Aorta (tissue), 5 donors: ENCODE measurements around the gene SLC6A1. TPM values are rescaled to one million over a fixed set of nuclear protein-coding genes. Genes with fewer than 3 reads are reported as not detected.
A peak's percentile ranks its signal among the peaks of the same experiment; 100 is the strongest.

ENCODE experiments used
- ATAC-seq: fragments of 200-7000 bp; cut with Tn5 transposase; one replicate; pipeline ENCODE4 v1.9.1; 2022; ENCODE audit warnings: moderate library complexity; ENCODE audit not compliant: low FRiP score
- DNase-seq, 2 donors: peaks; one replicate each; pipeline ENCODE4 v3.0.0-alpha.2; 2020
- H3K27ac ChIP-seq, 2 donors: one replicate each; pipeline ENCODE4 v1.5.1; 2013; ENCODE audit warnings: low read length in 2 of 2, mild to moderate bottlenecking in 2 of 2, moderate library complexity in 2 of 2, control low read depth in 1 of 2, inconsistent platforms in 1 of 2, low read depth in 1 of 2
- H3K27me3 ChIP-seq, 2 donors: one replicate each; pipeline ENCODE4 v1.6.1; 2013; ENCODE audit warnings: control low read depth in 1 of 2, low read length in 1 of 2, mild to moderate bottlenecking in 1 of 2, moderate library complexity in 1 of 2; ENCODE audit not compliant: insufficient read depth in 2 of 2, control insufficient read depth in 1 of 2
- H3K36me3 ChIP-seq, 2 donors: one replicate each; pipeline ENCODE4 v1.6.1; 2013; ENCODE audit warnings: control low read depth in 1 of 2, low read length in 1 of 2, mild to moderate bottlenecking in 1 of 2; ENCODE audit not compliant: insufficient read depth in 2 of 2, control insufficient read depth in 1 of 2
- H3K4me1 ChIP-seq, 2 donors: one replicate each; pipeline ENCODE4 v1.6.1; 2013; ENCODE audit warnings: low read length in 2 of 2, control low read depth in 1 of 2, mild to moderate bottlenecking in 1 of 2, moderate library complexity in 1 of 2; ENCODE audit not compliant: insufficient read depth in 2 of 2, control insufficient read depth in 1 of 2
- H3K4me3 ChIP-seq, 2 donors: one replicate each; pipeline ENCODE4 v1.5.1; 2013; ENCODE audit warnings: low read length in 2 of 2, control low read depth in 1 of 2, mild to moderate bottlenecking in 1 of 2
- H3K9me3 ChIP-seq: one replicate; pipeline ENCODE4 v1.6.1; 2013; ENCODE audit warnings: mild to moderate bottlenecking, low read length; ENCODE audit not compliant: control insufficient read depth
- WGBS, 2 donors: extraction: QIAGEN DNeasy Blood & Tissue Kit; methylation state at CpG; one replicate each; pipeline ENCODE4 v1.1.7; 2013; 5-methylcytosine and 5-hydroxymethylcytosine counted together
- intact Hi-C, 2 donors: fragments of 100-400 bp; cut with DNase I; formaldehyde crosslinking; loops; one replicate each; pipeline versions ENCODE4 v1.14.2 to v1.15.0; 2022
- polyA plus RNA-seq, 2 donors: library from polyadenylated mRNA; stranded (reverse); fragments of 200-250 nt; gene quantifications; one replicate each; pipeline ENCODE4 v1.2.3, GENCODE V29; 2013
- total RNA-seq, 2 donors: library from RNA; stranded (reverse); fragmentation: NEBNext Ultra II Directional; extraction: Animal tissue kit (Norgen Biotek cat#: 25700); gene quantifications; one replicate each; pipeline ENCODE4 v1.2.1, GENCODE V29; 2021
- donor health status: healthy with polysubstance abuse.
- donor health status: Bipolar disorder and iron deficiency.
- donor health status: DM: no; HTN: no; CAD: no.
- donor health status: DM: no; HTN: no; CAD: no.
- donor health status: DM: yes; HTN: yes; CAD: no.

SLC6A1 gene
- total and polyA plus RNA-seq, 4 donors: 0.50 to 4.9 (median 1.8) TPM

DNA sequence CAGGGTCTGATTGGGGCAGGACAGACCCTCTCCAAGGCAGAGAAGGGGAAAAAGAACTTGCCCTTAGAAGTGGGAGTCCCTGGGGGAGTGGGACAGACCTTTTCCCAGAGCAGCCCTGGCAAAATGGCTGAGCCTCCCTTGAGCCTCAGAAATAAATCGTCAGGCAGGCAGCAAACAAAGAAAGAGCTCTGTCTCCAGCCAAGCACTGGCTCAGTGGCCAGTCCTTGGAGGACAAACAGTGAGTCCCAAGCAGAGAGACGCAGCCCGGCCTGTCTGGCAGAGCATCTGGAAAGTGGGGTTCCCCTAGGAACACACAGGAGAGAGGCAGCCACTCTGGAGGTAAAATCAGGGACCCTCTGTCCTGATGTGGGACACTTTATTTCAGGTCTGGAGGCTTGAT, 1.8 kb downstream of the SLC6A1 start:
- intact Hi-C loops: no loop called here

DNA sequence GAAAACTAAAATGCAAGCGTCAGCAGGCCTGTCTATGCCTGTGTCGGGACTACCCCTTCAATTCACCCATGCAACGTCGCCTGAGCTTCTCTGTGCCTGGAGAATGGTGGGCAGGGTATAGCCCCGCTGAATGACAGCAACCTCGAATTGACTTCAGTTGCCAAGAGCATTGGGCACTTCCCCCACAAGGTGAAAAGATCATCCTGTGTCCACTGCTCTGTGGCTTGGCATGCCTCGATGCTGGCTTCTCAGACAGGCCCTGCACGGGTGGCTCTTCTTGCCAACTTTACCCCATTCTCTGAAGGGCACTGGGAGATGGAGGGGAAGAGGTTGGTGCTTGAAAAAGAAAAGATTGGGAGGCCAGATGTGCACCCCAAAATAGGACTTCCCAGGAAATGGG, 3.3 kb downstream of the SLC6A1 start:
- DNase-seq: peak in 1 of 2 donors; percentile 8
- H3K27ac ChIP-seq: no peak overlapping the region
- no peaks in the 10 kb centered on the region for H3K27me3 ChIP-seq
- intact Hi-C loops: no loop called here
- H3K9me3 ChIP-seq: no peaks in the 10 kb centered on the region
- ATAC-seq: no peak
- no peak overlapping the region for H3K4me3 ChIP-seq
- 90 to 94% methylated on average over 8 of the region's 8 CpGs for WGBS, 2 donors
- H3K36me3 ChIP-seq: no peaks in the 10 kb centered on the region
- no peaks in the 10 kb centered on the region for H3K4me1 ChIP-seq

More for the DNA sequence above, 1.8 kb downstream of the SLC6A1 start:
- no peaks in the 10 kb centered on the region for H3K4me1 ChIP-seq
- no peaks in the 10 kb centered on the region for H3K27me3 ChIP-seq
- DNase-seq (no peak), ATAC-seq (no peak)
- no peak overlapping the region for H3K27ac ChIP-seq
- H3K36me3 ChIP-seq: no peaks in the 10 kb centered on the region
- no peak overlapping the region for H3K4me3 ChIP-seq
- WGBS, 2 donors: 15 to 17% methylated on average over 3 of the region's 3 CpGs
- H3K9me3 ChIP-seq: no peaks in the 10 kb centered on the region

DNA sequence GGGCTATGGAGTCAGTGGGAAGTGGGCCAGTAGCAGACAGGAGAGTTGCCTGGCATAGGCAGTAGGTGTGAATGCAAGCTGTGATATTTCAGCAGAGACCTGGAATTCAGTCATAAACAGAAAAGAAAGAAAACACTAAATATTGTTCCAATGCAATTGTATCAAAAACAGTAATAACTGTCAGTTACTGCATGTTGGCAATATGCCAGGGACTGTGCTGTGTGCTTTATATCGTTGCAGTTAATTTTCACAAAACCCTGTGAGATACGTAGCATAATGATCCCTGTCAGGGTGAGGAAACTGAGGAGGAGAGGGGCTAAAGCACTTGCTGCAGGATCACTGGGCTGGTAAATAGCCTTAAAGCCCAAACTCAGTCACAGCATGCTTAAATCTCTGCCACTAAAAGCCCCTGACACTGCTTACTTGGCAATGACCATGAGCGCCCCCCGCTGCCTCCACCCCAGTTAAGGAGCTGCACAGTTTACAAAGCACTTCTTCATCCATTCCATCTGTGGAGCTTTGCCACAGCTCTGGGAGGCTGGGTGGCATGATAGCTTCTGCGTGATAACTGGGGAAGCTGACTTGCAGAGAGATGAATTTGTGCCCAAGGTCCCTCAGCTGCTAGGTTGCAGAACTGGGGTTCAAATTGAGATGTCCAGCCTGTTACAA, 3.9 kb downstream of the SLC6A1 start:
- intact Hi-C loops: no loop called here
- Histone ChIP-seq H3K27me3 (no peaks in the 10 kb centered on the region), H3K4me3 (no peak overlapping the region), H3K4me1 (no peaks in the 10 kb centered on the region), H3K36me3 (no peaks in the 10 kb centered on the region), H3K27ac (no peak overlapping the region), H3K9me3 (no peaks in the 10 kb centered on the region)
- WGBS, 2 donors: 68 to 70% methylated on average over 5 of the region's 5 CpGs
- DNase-seq: no peak
- no peak for ATAC-seq

DNA sequence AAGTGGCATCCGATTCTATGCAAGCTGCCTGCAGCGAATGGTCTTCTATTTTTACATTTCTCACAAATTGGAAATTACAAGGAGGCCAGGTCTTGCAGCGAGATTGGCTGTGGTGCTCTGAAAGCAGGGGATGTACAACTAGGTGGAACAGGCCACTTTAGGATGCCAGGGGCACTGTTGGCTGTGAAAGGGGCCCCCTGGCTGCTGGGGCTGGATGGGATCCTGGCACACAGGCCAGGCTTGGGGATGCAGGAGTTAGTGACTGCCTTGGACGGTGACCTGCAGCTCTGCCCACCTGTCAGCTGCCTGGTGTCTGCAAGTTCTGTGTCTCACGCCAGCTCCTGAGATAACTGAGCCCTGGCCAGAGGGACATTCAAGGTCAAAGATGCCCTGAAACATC, 4.6 kb downstream of the SLC6A1 start:
- no peak overlapping the region for H3K4me3 ChIP-seq
- intact Hi-C loops: no loop called here
- no peaks in the 10 kb centered on the region for H3K27me3 ChIP-seq
- WGBS, 2 donors: 87 to 90% methylated on average over 5 of the region's 5 CpGs
- H3K27ac ChIP-seq: no peak overlapping the region
- no peaks in the 10 kb centered on the region for H3K4me1 ChIP-seq
- DNase-seq (no peak), ATAC-seq (no peak)
- H3K9me3 ChIP-seq: no peaks in the 10 kb centered on the region
- H3K36me3 ChIP-seq: no peaks in the 10 kb centered on the region

DNA sequence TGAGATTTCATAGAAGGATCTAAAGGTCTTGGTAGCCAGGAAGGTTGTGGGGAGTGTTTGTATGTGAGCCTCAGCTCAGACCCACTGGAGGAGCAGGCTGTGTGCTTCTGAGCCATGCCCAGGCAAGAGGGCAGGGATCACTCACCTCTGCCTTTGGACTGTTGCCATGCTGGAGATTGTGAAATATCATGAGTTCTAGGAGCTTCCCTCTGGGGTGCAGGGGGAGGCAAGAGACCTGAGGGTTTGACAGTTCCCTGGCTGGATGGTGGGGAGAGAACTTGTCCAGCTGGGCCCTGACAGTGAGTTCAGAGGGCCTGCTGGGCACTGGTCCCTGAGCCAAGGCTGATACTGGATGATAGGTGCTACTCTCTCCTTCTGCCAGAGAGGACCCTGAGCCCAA, 6.0 kb downstream of the SLC6A1 start:
- Histone ChIP-seq H3K27ac (no peak overlapping the region), H3K9me3 (no peaks in the 10 kb centered on the region), H3K4me3 (no peak overlapping the region), H3K4me1 (no peaks in the 10 kb centered on the region), H3K27me3 (no peaks in the 10 kb centered on the region), H3K36me3 (no peaks in the 10 kb centered on the region)
- DNase-seq (no peak), ATAC-seq (no peak)
- intact Hi-C loops: no loop called here

DNA sequence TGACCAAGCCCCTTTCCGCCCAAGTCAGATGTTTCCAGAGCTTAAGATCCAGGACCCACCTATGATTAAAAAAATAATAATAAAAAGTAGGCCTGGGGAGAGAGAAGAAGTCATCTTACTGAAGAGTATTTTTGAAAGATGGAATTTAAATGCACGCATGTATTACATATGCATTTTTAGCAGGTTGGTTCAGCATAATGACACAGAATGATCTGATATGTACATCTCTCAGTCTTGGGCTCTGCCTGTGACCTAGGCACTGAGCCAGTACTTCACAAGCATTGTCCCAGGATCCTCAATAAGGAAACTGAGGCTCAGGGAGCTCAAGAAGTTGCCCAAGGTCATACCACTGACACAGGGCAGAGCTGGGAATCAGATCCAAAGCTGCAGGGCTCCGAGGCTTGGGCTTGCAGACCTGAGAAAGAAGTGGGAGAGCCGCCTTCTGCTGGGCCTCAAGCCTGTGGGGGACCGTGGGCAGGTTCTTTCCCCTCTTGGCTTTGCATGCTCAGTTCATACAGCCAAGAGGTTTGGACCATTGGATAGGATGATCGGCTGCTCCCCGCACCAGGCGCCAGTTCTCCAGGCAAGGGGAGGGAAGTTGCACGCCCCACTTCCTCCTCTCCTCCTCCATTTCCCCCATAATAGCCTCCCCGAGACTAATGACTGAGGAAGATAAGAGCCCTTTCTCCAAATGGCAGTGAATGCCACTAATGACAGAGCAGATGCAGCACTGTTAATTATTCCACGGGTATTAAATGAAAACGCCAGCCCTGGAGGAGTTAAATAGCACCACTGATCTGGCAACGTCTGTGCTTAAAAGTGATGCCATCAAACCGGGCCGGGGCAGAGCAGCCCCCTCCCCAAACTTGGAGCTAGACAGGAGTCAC, 6.9 kb downstream of the SLC6A1 start:
- no peaks in the 10 kb centered on the region for H3K9me3 ChIP-seq
- H3K4me1 ChIP-seq: no peaks in the 10 kb centered on the region
- intact Hi-C loops: no loop called here
- no peak for DNase-seq
- H3K4me3 ChIP-seq: no peak overlapping the region
- no peak for ATAC-seq
- no peaks in the 10 kb centered on the region for H3K36me3 ChIP-seq
- no peak overlapping the region for H3K27ac ChIP-seq
- H3K27me3 ChIP-seq: no peaks in the 10 kb centered on the region
- WGBS, 2 donors: 81% methylated on average over 15 of the region's 15 CpGs

DNA sequence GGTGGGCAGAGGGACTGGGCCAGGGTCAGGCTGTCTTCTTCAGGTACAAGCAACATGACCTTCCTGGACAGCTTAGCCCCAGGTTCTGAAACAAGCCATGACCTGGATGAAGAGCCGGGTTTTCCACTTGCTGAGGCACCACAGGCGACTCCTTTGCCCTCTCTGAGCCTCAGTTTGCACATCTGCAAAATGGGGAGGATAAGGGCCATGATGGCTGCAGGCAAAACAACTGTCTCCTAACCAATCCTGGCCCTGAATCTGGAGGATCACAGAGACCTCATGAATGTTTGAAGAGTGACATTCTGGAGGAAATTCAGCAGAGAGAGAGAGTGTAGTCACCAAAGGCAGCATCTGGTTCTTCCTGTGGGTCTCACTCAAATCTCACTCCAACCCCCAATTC, 8.0 kb downstream of the SLC6A1 start:
- DNase-seq: no peak
- Histone ChIP-seq H3K27ac (no peak overlapping the region), H3K36me3 (no peaks in the 10 kb centered on the region), H3K27me3 (no peaks in the 10 kb centered on the region), H3K9me3 (no peaks in the 10 kb centered on the region), H3K4me3 (no peak overlapping the region), H3K4me1 (no peaks in the 10 kb centered on the region)
- 68 to 86% methylated on average over 2 of the region's 2 CpGs for WGBS, 2 donors
- no peak for ATAC-seq
- intact Hi-C loops: no loop called here

DNA sequence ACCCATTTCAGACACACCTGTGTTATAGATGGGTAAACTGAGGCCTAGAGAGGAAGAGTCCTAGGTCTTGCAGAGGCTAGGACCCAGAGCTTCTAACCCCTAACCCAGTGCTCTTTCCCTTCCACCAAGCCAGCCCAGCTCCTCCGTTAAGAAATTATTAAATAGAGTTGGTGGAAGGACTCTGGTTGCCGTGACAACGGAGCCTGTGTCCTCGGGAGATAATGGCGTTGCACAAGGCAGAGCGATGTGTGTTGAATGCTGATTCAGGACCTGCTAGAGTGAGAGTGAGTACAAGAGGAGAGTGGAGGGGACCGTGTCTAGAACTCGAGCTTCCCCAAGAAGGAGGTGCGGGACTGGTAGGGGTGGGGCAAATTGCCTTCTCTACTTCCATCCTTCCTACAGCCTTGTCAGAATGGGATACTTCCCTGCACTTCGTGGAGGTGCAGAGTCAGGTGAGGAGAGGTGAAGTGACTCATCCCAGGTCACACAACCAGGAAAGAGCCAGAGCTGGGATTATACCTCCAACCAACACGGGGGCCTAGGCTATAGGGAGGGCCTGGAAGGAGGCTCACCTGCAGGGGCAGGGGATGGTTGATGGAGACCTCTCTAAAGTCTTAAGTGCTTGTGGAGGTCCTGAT, 8.6 kb downstream of the SLC6A1 start:
- intact Hi-C loops: no loop called here
- Histone ChIP-seq H3K4me1 (no peaks in the 10 kb centered on the region), H3K27me3 (no peaks in the 10 kb centered on the region), H3K4me3 (no peak overlapping the region), H3K27ac (no peak overlapping the region), H3K9me3 (no peaks in the 10 kb centered on the region), H3K36me3 (no peaks in the 10 kb centered on the region)
- WGBS, 2 donors: 73 to 81% methylated on average over 11 of the region's 11 CpGs
- ATAC-seq (no peak), DNase-seq (no peak)
